ENCODE measurements around the gene ANXA10.

The ANXA10 gene

DNA sequence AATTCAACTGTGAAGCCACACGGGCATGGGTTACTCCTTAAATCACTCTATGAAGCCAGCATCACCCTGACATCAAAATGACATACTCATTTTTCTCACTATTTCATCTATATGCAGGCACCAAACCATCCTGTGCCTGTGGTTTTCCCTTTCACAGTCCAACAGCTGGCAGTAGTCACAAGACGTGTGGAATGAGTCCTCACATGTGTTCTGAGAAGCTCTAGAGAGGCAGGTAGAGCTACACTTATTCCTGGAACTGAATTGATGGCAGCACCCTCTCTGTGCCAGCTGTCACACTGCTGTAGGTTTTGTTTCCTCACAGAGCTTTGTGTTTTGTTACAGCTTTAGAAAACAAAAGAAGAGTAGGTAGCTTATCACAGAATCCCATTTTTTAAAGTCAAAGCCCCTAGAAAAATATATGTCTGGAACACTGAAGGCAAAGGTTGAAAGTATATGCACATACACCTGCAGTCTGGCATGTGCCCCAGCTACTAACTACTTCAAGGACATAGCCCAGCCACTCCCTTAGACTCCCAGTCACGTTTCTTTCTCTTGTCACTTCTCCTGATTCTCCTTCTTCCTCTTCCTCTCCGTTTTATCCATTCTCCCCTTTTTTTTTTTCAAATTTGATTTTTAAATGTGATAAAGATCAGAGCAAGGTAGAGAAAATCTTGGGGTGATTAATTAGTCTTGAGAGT is 107.1 kb downstream of the ANXA10 start:
- Histone ChIP-seq H3K4me3 (ENCODE audit: severe bottlenecking) (no peak overlapping the region), H3K27me3 (ENCODE audit: insufficient read depth, poor library complexity, severe bottlenecking) (no peaks in the 10 kb centered on the region), H3K9me3 (ENCODE audit: severe bottlenecking) (peaks cover 7% of the 10 kb centered on the region), H3K4me1 (ENCODE audit: insufficient read depth, poor library complexity, severe bottlenecking) (peaks cover 5% of the 10 kb centered on the region), H3K36me3 (ENCODE audit: low read depth) (no peaks in the 10 kb centered on the region), H3K27ac (ENCODE audit: poor library complexity, severe bottlenecking) (no peak overlapping the region)
- ATAC-seq (ENCODE audit: low read depth) (no peak), DNase-seq (ENCODE audit: low spot score) (no peak)
- no peak for TF ChIP-seq CTCF (IDR thresholded peaks at IDR 0.05; ENCODE audit: poor library complexity, severe bottlenecking)

- H3K27ac ChIP-seq (ENCODE audit: poor library complexity, severe bottlenecking), result no peak overlapping the region
- TF ChIP-seq CTCF (IDR thresholded peaks at IDR 0.05; ENCODE audit: poor library complexity, severe bottlenecking), result no peak
- H3K27me3 ChIP-seq (ENCODE audit: insufficient read depth, poor library complexity, severe bottlenecking), result no peaks in the 10 kb centered on the region
- ATAC-seq (ENCODE audit: low read depth) (peak; percentile 100), DNase-seq (ENCODE audit: low spot score) (no peak)
- H3K4me3 ChIP-seq (ENCODE audit: severe bottlenecking), result no peak overlapping the region
- peaks cover 7% of the 10 kb centered on the region for H3K9me3 ChIP-seq (ENCODE audit: severe bottlenecking)
- no peaks in the 10 kb centered on the region for H3K36me3 ChIP-seq (ENCODE audit: low read depth)
- peaks cover 5% of the 10 kb centered on the region for H3K4me1 ChIP-seq (ENCODE audit: insufficient read depth, poor library complexity, severe bottlenecking)
These were observed 108.3 kb downstream of the ANXA10 start for GRCh38 chr4:168200685-168201084.

GRCh38 chr4:168203233-168203911 is 111.0 kb downstream of the ANXA10 start:
- peaks cover 7% of the 10 kb centered on the region for H3K9me3 ChIP-seq (ENCODE audit: severe bottlenecking)
- DNase-seq (ENCODE audit: low spot score) (no peak), ATAC-seq (ENCODE audit: low read depth) (no peak)
- no peak for TF ChIP-seq CTCF (IDR thresholded peaks at IDR 0.05; ENCODE audit: poor library complexity, severe bottlenecking)
- no peak overlapping the region for H3K27ac ChIP-seq (ENCODE audit: poor library complexity, severe bottlenecking)
- no peak overlapping the region for H3K4me3 ChIP-seq (ENCODE audit: severe bottlenecking)
- peaks cover 5% of the 10 kb centered on the region for H3K4me1 ChIP-seq (ENCODE audit: insufficient read depth, poor library complexity, severe bottlenecking)
- no peaks in the 10 kb centered on the region for H3K36me3 ChIP-seq (ENCODE audit: low read depth)
- H3K27me3 ChIP-seq (ENCODE audit: insufficient read depth, poor library complexity, severe bottlenecking), result no peaks in the 10 kb centered on the region

- Histone ChIP-seq H3K27ac (ENCODE audit: poor library complexity, severe bottlenecking) (no peak overlapping the region), H3K27me3 (ENCODE audit: insufficient read depth, poor library complexity, severe bottlenecking) (no peaks in the 10 kb centered on the region), H3K4me1 (ENCODE audit: insufficient read depth, poor library complexity, severe bottlenecking) (no peaks in the 10 kb centered on the region), H3K9me3 (ENCODE audit: severe bottlenecking) (no peaks in the 10 kb centered on the region), H3K4me3 (ENCODE audit: severe bottlenecking) (no peak overlapping the region), H3K36me3 (ENCODE audit: low read depth) (no peaks in the 10 kb centered on the region)
- DNase-seq (ENCODE audit: low spot score), result no peak
- no peak for ATAC-seq (ENCODE audit: low read depth)
- TF ChIP-seq CTCF (IDR thresholded peaks at IDR 0.05; ENCODE audit: poor library complexity, severe bottlenecking), result no peak
These were observed 116.7 kb downstream of the ANXA10 start for GRCh38 chr4:168208957-168209614.
